Keratinocyte (primary cell): ENCODE results near the gene ZBED4. TPM values are rescaled to one million over a fixed set of nuclear protein-coding genes. Genes with fewer than 3 reads are reported as not detected.

Source experiments
- DNase-seq: peaks from one replicate; pipeline ENCODE4 v3.0.0-alpha.2; 2011; ENCODE audit warnings: low read depth, missing footprints, low spot score
- FAIRE-seq: peaks from 2 replicates; lab custom pipeline; 2011; peaks lifted over from hg19 to GRCh38; lab: Jason Lieb, UNC
- H2AFZ ChIP-seq: 2 replicates; pipeline ENCODE4 v1.6.0; 2012; ENCODE audit warnings: low read length, control low read depth, inconsistent platforms; ENCODE audit not compliant: control insufficient read depth
- H3K27ac ChIP-seq: 2 replicates; pipeline ENCODE4 v1.5.1; 2011; ENCODE audit warnings: low read length; ENCODE audit not compliant: control insufficient read depth, insufficient read depth
- H3K27me3 ChIP-seq: 3 replicates; pipeline ENCODE4 v1.6.0; 2011; ENCODE audit warnings: low read length; ENCODE audit not compliant: control insufficient read depth, insufficient read depth; ENCODE audit errors: extremely low read depth
- H3K36me3 ChIP-seq, 2 experiments: 2 replicates in 1 of 2; 3 replicates in 1 of 2; pipeline ENCODE4 v1.5.1; 2011; ENCODE audit warnings: low read length in 2 of 2, mild to moderate bottlenecking in 1 of 2; ENCODE audit not compliant: control insufficient read depth in 2 of 2, insufficient read depth in 2 of 2; ENCODE audit errors: extremely low read depth in 1 of 2
- H3K4me1 ChIP-seq: 3 replicates; pipeline ENCODE4 v1.5.1; 2011; ENCODE audit warnings: low read length; ENCODE audit not compliant: control insufficient read depth, insufficient read depth; ENCODE audit errors: extremely low read depth
- H3K4me2 ChIP-seq: 3 replicates; pipeline ENCODE4 v1.6.0; 2011; ENCODE audit warnings: low read depth, low read length; ENCODE audit not compliant: control insufficient read depth, insufficient read depth; ENCODE audit errors: extremely low read depth
- H3K4me3 ChIP-seq, 3 experiments: fragments of 200-600 bp in 1 of 3; sonication (generic) in 1 of 3; 2 replicates in 2 of 3; 3 replicates in 1 of 3; pipeline ENCODE4 v1.5.1; 2011 to 2016; ENCODE audit warnings: low read length in 3 of 3, mild to moderate bottlenecking in 3 of 3, control low read depth in 2 of 3, inconsistent platforms in 1 of 3, low read depth in 1 of 3, mixed read lengths in 1 of 3, mixed run types in 1 of 3, moderate library complexity in 1 of 3; ENCODE audit not compliant: control insufficient read depth in 2 of 3, insufficient read depth in 2 of 3; ENCODE audit errors: extremely low read depth in 1 of 3
- H3K79me2 ChIP-seq: 2 replicates; pipeline ENCODE4 v1.6.0; 2012; ENCODE audit warnings: low read length; ENCODE audit not compliant: control insufficient read depth, insufficient read depth
- H3K9ac ChIP-seq: 3 replicates; pipeline ENCODE4 v1.6.0; 2011; ENCODE audit warnings: low read length; ENCODE audit not compliant: control insufficient read depth, insufficient read depth; ENCODE audit errors: extremely low read depth
- H3K9me1 ChIP-seq: 3 replicates; pipeline ENCODE4 v1.6.0; 2011; ENCODE audit warnings: low read length; ENCODE audit not compliant: control insufficient read depth, insufficient read depth; ENCODE audit errors: extremely low read depth
- H3K9me3 ChIP-seq: 2 replicates; pipeline ENCODE4 v1.5.1; 2012; ENCODE audit warnings: low read depth, low read length; ENCODE audit not compliant: control insufficient read depth
- H4K20me1 ChIP-seq: 3 replicates; pipeline ENCODE4 v1.6.0; 2011; ENCODE audit warnings: low read length; ENCODE audit not compliant: control insufficient read depth, insufficient read depth; ENCODE audit errors: extremely low read depth
- EZH2 ChIP-seq: IDR thresholded peaks from one replicate; pipeline ENCODE4 v1.6.1; 2012; ENCODE audit warnings: inconsistent platforms, mild to moderate bottlenecking, low read length, moderate library complexity
- dilution Hi-C: fragments of 300-500 bp; cut with MboI; formaldehyde crosslinking; loops from one replicate; pipeline ENCODE4 v1.7.0; 2020; ENCODE audit warnings: low sequenced_read_pairs; ENCODE audit not compliant: extremely low pct_ligation_motif_present
- polyA plus RNA-seq, 5 experiments: library from polyadenylated mRNA; depleted of rRNA in 3 of 5; stranded (reverse) in 3 of 5; stranded (forward) in 1 of 5; unstranded in 1 of 5; fragments of >200 nt; gene quantifications; 1 replicate in 1 of 5; 2 replicates in 3 of 5; 3 replicates in 1 of 5; pipeline versions ENCODE4 v1.2.1 to v1.2.3, GENCODE V29; 2011 to 2012; ENCODE audit warnings: missing spikeins in 2 of 5, low read depth in 1 of 5, low replicate concordance in 1 of 5
- TF ChIP-seq, protein P1 (sequence below), 3 experiments: IDR thresholded peaks in 1 of 3; conservative IDR thresholded peaks in 1 of 3; optimal IDR thresholded peaks in 1 of 3; 2 replicates in 2 of 3; 3 replicates in 1 of 3; pipeline versions ENCODE3 to v1.5.1; 2011; ENCODE audit warnings: low read length in 3 of 3, mild to moderate bottlenecking in 3 of 3, moderate library complexity in 2 of 3, control low read depth in 1 of 3, inconsistent platforms in 1 of 3; ENCODE audit not compliant: insufficient read depth in 2 of 3; ENCODE audit errors: extremely low read depth in 1 of 3

Gene ZBED4
- polyA plus RNA-seq, 1 donor (not counting 4 experiments of a cell fraction or from before 2014, with no cell fraction given): 7.1 TPM

DNA sequence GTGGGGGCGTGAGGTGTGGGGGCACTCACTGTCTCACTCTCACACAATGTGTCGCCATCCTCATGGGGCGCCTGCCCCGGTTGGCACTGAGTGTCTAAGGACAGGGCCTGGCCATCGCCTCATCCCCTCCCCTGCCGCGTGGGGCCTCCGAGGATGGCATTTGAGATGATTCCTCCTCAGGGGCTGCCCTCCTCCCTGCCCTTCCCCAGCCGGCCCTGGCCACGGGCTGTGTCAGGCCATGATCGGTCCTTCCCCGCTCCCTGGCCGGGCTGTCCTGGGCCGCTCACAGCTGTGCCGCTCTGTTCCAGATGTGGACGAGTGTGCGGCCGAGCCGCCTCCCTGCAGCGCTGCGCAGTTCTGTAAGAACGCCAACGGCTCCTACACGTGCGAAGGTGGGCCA lies 69.3 kb downstream of the ZBED4 start:
- Histone ChIP-seq H3K36me3 (peaks cover 13 to 26% of the 10 kb centered on the region in 2 experiments), H3K9me1 (no peaks in the 10 kb centered on the region), H3K79me2 (peaks cover 5% of the 10 kb centered on the region), H3K9me3 (no peaks in the 10 kb centered on the region), H2AFZ (no peak overlapping the region), H3K4me2 (no peak overlapping the region), H3K4me3 (no peak overlapping the region), H4K20me1 (no peaks in the 10 kb centered on the region), H3K27ac (no peak overlapping the region), H3K4me1 (peaks cover 5% of the 10 kb centered on the region), H3K9ac (no peak overlapping the region), H3K27me3 (no peaks in the 10 kb centered on the region)
- no peak for TF ChIP-seq EZH2
- TF ChIP-seq, protein P1, sequence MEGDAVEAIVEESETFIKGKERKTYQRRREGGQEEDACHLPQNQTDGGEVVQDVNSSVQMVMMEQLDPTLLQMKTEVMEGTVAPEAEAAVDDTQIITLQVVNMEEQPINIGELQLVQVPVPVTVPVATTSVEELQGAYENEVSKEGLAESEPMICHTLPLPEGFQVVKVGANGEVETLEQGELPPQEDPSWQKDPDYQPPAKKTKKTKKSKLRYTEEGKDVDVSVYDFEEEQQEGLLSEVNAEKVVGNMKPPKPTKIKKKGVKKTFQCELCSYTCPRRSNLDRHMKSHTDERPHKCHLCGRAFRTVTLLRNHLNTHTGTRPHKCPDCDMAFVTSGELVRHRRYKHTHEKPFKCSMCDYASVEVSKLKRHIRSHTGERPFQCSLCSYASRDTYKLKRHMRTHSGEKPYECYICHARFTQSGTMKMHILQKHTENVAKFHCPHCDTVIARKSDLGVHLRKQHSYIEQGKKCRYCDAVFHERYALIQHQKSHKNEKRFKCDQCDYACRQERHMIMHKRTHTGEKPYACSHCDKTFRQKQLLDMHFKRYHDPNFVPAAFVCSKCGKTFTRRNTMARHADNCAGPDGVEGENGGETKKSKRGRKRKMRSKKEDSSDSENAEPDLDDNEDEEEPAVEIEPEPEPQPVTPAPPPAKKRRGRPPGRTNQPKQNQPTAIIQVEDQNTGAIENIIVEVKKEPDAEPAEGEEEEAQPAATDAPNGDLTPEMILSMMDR (optimal IDR thresholded peaks at IDR 0.05 in 1 of 3, IDR thresholded peaks at IDR 0.05 in 1 of 3, conservative IDR thresholded peaks at IDR 0.05 in 1 of 3; ENCODE audit: extremely low read depth in 1 of 3, insufficient read depth in 2 of 3, low read length in 3 of 3): no peak
- DNase-seq: no peak
- dilution Hi-C loops: no loop called here
- no peak for FAIRE-seq

DNA sequence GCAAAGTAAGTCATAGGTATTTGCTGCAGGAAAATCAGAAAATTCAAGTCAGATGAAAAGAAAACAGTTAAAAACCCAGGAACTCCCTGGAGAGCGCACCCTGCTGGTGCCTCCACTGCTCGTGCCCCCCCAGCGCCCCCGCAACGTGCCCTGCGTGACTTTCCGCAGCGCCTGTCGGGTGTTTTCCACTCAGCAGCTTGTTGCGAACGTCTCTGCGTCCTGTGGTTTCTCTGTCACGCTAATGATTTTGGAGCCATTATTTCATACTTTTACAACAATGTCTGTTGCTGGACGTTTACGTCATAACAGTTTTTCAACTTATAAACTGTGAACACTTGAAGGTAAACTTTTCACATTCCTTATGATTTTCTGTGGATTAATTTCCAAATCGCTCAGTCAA lies 69.8 kb downstream of the ZBED4 start:
- TF ChIP-seq, protein P1 (optimal IDR thresholded peaks at IDR 0.05 in 1 of 3, IDR thresholded peaks at IDR 0.05 in 1 of 3, conservative IDR thresholded peaks at IDR 0.05 in 1 of 3; ENCODE audit: extremely low read depth in 1 of 3, insufficient read depth in 2 of 3, low read length in 3 of 3): no peak
- no peak for TF ChIP-seq EZH2
- no peak overlapping the region for H3K9ac ChIP-seq
- no peak for FAIRE-seq

More for the DNA sequence above, 69.8 kb downstream of the ZBED4 start:
- Histone ChIP-seq H3K27me3 (no peaks in the 10 kb centered on the region), H3K36me3 (peaks cover 13 to 27% of the 10 kb centered on the region in 2 experiments), H3K9me1 (no peaks in the 10 kb centered on the region), H3K79me2 (peaks cover 5% of the 10 kb centered on the region), H3K9me3 (no peaks in the 10 kb centered on the region), H3K4me2 (no peak overlapping the region), H4K20me1 (no peaks in the 10 kb centered on the region), H3K4me1 (peaks cover 5% of the 10 kb centered on the region), H2AFZ (no peak overlapping the region), H3K4me3 (no peak overlapping the region), H3K27ac (no peak overlapping the region)
- DNase-seq: no peak
- dilution Hi-C loops: no loop called here
